Cardiac septum (tissue), 1 donor: ENCODE measurements around the gene ZNF768. TPM values are rescaled to one million over a fixed set of nuclear protein-coding genes. Genes with fewer than 3 reads are reported as not detected.

Experiments used
- DNase-seq: peaks from one replicate; pipeline ENCODE4 v3.0.0-alpha.2; 2020; ENCODE audit warnings: low spot score
- intact Hi-C: fragments of 100-400 bp; cut with DNase I; formaldehyde crosslinking; loops from one replicate; pipeline ENCODE4 v1.14.0; 2022
- total RNA-seq: library from RNA; stranded (reverse); fragmentation: NEBNext Ultra II Directional; extraction: Animal tissue kit (Norgen Biotek cat#: 25700); gene quantifications from one replicate; pipeline ENCODE4 v1.2.1, GENCODE V29; 2021
- donor health status: DM: no; HTN: no; CAD: no.

The ZNF768 gene
- total RNA-seq, 1 donor from 2014 or later = 49.8 TPM

DNA sequence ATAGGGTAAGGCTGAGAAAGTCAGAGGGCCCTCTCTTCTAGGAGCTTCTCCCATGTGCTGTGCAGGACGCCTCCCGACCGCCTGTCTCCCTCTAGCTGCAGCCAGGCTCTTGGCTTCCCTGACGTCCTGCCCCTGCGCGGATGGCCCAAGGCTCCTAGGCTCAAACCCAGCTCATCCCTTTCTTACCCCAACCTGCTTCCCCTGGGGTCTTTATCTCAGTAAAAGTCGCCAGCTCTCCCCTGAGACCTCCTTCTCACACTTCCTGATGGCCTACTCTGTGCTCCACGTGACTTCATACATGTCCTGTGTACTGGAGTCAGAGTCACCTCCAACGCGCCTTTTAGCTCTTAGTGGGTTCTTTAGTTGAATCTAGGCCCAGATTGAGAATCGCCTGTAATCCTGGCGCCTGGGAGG, 9.4 kb upstream of the ZNF768 start:
- DNase-seq = no peak
- intact Hi-C loops = loop anchor here (1.0 to 2.0 kb wide), 2 partner anchors 23 to 49 kb away; partner anchors contain the start of genes ZNF764 and ZNF785

DNA sequence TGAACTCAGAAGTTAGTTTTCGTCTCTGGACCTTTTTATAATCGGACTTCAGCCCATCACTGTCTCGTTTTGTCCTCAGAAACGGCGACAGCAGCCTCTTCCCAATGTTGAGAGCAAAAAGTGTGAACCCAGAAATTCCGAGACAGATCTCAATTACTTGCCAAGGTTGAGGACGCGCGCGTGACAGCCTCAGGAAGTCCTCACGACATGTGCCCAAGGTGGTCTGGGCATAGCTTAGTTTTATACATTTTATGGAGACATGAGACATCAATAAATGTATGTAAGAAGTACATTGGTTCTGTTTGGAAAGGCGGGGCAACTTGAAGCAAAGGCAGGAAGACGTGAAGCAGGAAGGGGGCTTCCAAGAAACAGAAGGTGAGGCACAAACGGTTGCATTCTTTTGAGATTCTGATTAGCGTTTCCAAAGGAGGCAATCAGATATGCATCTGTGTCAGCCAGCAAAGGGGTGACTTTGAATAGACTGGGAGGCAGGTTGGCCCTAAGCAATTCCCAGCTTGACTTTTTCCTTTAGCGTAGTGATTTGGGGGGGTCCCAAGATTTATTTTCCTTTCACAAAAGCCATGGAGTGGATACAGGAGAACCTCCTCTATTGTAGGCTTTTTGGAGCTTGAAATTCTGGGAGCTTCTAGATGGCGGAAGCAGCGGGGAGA, 8.9 kb upstream of the ZNF768 start:
- intact Hi-C loops = loop anchor here (1.0 to 2.0 kb wide), 2 partner anchors 23 to 50 kb away; partner anchors contain the start of genes ZNF764 and ZNF785
- no peak for DNase-seq

DNA sequence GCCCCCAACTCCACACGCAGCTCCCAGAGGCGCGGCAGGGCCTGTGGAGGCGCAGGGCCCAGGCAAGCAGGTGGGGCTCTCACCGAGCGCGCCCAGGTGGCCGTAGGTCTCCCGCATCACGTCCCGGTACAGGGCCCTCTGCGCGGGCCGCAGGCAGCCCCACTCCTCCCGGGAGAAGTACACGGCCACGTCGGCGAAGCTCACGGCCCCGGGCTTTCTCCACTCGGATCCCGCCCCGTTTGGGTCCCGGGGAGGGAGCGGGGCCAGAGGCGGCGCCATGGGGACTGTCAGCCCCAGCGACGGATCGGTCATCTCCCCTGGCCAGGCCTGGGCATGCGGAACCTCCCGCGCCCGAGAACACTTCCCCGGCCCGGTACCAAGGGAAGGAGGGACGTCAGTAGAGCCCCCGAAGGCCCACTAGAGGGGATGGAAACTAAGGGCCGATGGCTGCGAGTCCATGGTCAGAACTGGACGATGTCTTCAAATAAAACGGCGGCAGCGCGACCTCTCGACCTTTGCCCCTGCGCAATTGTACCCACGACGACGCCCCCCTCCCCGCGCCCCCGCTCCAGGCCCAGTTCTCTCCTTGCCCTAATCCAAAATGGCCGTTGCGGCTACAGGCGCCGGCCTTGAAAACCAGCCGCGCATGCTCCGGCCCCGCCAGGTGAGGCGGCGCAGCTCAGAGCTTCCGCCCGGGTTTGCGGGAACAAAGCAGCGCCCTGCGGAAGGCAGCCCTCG, 8.2 kb upstream of the ZNF768 start, which contains the start of gene ZNF747:
TSS of gene ZNF747 (minus strand) at position 491 of the 738 bp plus-strand sequence. CDS start at position 312, 179 bp downstream.
- intact Hi-C loops = loop anchor here (1.0 to 5.0 kb wide), 4 partner anchors 24 to 116 kb away; partner anchors contain the start of genes DCTPP1, PRR14, ZNF764 and ZNF785

DNA sequence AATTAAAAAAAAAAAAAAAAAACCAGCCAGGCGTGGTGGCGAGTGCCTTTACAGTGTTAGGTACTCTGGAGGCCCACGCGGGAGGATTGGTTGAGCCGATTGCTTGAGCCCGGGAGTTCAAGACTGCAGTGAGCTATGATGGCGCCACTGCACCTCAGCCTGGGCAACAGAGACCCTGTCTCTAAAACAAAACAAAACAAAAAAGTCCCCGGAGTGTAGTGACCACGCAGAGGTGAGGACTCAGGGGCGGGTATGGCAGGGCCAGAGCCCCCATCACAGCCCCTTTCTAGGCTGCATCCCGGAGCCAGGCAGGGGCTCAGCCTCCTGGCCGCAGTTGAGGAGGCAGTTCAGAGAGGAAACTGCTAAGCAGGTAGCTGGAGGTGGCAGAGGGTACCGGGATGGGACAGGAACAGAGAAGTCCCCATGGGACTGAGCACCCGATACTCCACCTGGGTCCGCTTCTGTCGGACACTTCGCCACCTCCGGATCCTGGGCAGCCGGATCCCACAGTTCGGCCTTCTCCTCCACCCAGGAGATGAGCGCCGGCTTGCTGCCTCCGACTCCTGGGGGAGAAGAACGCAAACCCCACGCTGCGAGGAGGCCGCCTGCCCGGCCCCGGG, 7.5 kb upstream of the ZNF768 start:
- DNase-seq = no peak
- intact Hi-C loops = loop anchor here (1.0 to 5.0 kb wide), 3 partner anchors 51 to 116 kb away; partner anchors contain the start of genes DCTPP1, PRR14 and ZNF785

More for the DNA sequence above, 8.2 kb upstream of the ZNF768 start, which contains the start of gene ZNF747:
- peak; percentile 97 for DNase-seq

DNA sequence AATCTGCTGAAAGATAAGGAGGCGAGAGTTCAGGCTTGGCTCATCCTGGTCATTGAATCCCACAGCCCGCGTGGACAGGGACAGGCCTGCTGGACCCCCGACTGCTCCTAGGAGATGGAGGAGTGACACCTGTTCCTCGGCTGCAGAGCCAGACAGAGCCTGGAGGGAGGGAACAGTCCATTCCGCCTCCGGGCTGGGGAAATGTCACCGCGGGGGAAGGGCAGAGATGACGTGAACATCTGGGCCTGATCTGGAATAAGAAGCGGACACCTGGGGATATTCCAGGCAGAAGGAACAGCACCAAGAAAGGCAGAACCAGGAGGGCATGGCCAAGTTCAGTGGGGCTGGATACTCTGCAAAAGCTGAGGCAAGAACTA, 6.8 kb upstream of the ZNF768 start:
- intact Hi-C loops = loop anchor here (5.0 kb wide), 1 partner anchor 101 kb away; the partner anchor contains the start of gene DCTPP1
- no peak for DNase-seq

DNA sequence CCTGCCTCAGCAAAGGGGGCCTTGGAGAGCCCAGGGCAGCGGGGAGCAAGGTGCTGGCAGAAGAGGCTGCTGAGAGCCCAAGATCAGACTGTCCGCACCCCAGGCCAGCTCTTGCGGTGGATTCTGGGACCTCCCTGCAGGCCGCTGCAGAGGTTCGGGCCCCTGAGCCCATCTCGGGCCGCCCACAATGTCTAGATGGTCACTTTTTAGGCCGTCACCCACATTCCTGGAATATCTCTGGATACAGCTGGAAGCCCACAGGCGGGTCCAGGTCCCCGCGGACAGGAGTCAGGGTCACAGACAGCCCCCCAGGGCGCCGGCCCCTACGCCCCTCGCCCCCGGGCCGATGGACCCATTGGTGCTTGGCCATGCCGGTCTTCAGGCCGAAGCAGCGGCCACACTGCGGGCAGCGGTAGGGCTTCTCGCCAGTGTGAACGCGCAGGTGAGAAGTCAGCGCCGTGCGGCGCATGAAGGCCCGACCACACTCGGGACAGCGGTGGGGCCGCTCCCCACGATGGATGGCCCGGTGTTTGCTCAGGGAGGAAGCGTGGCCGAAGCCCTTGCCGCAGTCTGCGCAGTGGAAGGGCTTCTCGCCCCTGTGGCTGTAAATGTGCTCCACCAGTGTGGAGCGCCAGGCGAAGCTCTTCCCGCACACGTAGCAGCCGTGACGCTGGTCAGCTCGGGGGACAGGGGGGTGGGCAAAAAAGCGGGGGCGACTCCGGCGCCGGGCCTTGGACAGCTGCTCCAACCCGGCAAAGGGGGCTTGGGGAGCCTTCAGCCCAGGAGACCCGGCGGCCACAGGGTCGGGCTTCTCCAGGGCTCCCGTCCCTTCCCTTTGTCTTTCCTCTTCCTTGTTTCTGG, 6.1 kb upstream of the ZNF768 start:
- DNase-seq = no peak
- intact Hi-C loops = loop anchor here (5.0 kb wide), 1 partner anchor 100 kb away; the partner anchor contains the start of gene DCTPP1

DNA sequence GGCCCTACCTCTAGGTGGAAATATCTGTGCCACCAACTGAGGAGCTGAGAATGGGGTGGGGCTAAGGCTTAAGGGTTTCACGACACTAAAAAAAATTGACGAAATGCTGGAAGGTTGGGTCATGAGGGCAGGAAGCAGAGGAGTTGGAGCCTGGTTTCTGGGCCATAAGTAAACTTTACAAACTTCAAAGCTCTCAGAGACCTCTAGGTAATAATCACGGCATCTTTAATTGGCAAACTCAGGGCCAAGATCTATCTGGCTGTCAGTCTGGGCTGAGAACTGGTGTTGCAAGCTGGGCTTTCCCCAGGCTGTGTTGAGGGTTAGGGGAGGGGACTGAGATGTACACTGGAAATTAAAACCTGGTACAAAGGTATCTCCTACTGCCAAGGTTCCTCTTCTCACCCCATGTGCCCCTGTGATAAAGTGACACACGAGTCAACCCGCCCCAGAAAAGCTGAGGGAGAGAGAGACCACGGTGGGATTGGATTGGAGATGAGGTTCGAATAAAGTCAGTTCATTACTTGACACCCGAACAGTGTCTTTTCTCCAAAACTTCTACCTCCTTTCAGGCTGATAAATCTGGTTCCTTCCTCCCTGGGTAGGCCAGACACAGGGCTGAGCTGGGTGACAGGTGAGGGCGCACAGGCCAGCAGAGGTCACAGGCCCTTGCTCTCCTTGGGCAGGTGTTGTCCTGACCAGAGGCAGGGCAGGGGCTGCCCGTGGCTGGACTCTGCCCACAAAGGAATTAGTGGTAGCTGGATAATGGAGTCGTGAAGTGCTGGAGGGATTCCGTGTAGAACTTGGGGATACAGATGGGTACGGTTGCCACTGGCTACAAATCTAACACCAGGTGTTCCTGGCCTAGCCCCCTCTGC, 4.0 kb upstream of the ZNF768 start:
- no peak for DNase-seq
- intact Hi-C loops = loop anchor here (5.0 kb wide), 1 partner anchor 98 kb away; the partner anchor contains the start of gene DCTPP1

DNA sequence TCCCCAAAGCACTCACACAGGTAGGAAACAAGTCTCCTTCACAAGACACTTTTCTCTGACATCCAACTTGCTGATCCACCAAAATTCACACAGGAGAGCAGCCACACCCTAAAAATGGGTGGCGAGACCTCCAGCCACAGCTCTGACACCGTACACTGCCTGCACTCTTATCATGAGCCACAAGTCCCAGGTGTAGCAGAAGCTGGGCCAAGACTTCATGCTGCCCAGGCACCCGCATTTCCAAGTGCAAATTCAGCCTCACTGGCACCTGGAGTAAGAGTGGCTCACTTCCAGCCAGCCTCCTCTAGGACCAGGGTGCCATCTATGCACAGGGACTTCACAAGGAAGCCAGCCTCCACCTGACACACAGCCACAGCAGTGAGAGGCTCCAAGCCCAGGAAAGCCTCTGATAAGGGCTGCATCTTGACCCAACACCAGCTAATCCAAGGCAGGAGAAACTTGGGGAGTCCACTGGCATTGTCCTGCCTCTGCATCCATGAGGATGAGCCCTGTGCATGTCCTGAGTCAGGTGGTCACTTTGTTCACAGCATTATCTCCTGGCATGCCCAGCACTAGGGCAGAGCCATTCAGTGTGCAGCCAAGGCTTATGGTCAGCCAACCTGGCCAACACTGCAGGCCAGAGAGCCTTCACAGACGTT, 2.6 kb upstream of the ZNF768 start:
- no peak for DNase-seq
- intact Hi-C loops = loop anchor here (5.0 kb wide), 1 partner anchor 82 kb away; the partner anchor contains the start of gene SEPHS2

DNA sequence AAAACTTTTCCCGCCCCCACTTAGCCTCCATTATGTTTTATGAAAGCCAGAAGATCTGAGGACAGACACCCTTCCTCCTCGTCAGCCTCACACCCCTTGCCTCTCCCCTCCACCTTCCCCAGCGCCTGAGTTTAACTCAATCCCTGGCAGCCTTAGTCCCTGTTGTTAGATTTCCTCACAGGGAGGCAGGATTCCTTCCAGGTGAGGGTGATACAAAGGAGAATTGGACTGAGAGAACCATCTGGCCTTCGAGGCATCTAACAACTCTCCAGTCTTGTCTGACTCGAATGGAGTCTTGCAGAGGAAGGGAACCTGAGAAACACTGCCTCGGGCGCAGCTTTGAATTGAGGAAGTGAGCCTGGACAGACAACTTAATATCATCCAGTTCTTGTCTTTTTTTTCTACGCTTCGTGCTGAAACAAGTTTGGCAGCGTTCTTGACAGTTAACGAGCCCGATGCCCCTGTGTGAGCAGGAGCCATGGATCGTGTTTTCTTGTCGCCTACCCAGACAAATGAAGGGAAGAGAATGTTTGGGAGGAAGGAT, 1.3 kb upstream of the ZNF768 start:
- intact Hi-C loops = loop anchor here (5.0 kb wide), 1 partner anchor 80 kb away; the partner anchor contains the start of gene SEPHS2
- DNase-seq = no peak

DNA sequence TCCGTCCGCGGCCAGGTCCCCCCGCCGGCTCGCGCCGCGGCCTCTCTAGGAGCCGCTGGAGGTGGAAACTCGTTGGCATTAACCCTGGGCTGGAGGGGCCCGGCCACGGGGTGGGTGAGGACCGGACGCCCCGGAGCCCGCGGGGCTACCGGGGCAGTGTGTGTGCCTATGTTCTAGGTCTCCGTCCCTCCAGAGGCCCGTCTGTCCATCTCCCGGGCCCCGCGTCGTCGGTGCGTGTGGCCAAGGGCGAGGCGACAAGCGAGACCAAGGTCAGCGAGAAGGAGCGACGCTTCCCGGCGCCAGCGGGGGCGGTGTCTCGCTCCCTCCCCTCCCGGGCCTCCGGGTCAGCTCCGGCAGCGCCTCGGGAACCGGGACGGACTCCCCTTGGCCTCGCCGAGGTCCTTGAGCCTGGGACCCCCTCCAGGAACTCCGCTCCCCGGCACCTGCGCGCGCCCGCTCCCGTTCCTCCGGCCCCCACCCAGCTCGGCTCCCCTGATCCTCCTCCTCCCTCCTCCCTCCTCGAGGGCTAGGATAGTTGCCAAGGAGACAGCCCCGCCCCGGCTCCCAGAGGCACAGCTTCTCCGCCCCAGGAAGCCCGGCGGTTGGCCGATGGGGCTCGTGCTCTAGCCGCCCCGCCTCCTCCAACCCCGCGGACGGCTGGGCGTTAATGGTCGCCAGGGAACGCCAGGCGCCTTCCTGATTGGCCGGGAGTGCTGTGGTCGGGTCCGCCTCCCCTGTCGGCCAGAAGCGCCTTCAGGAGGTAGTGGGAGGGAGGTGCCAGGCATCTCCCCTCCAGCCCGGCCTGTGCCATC, 663 bp upstream of the ZNF768 start:
- peak; percentile 100 for DNase-seq
- intact Hi-C loops = loop anchor here (5.0 kb wide), 1 partner anchor 80 kb away; the partner anchor contains the start of gene SEPHS2

DNA sequence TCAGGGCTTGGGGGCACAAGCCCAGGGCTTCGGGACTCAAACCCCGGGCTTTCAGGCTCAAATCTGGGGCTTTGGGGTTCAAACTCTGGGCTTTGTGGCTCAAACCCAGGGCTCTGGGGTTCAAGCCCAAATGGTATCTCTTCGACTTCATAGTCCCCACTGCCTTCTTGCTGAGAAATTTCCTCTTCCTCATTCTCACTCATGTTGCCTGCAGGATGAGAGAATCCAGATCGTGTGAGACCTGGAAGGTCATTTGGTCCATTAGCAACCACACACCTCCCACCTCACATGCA, 576 bp downstream of the ZNF768 start:
- intact Hi-C loops = loop anchor here (5.0 kb wide), 1 partner anchor 78 kb away; the partner anchor contains the start of gene SEPHS2

DNA sequence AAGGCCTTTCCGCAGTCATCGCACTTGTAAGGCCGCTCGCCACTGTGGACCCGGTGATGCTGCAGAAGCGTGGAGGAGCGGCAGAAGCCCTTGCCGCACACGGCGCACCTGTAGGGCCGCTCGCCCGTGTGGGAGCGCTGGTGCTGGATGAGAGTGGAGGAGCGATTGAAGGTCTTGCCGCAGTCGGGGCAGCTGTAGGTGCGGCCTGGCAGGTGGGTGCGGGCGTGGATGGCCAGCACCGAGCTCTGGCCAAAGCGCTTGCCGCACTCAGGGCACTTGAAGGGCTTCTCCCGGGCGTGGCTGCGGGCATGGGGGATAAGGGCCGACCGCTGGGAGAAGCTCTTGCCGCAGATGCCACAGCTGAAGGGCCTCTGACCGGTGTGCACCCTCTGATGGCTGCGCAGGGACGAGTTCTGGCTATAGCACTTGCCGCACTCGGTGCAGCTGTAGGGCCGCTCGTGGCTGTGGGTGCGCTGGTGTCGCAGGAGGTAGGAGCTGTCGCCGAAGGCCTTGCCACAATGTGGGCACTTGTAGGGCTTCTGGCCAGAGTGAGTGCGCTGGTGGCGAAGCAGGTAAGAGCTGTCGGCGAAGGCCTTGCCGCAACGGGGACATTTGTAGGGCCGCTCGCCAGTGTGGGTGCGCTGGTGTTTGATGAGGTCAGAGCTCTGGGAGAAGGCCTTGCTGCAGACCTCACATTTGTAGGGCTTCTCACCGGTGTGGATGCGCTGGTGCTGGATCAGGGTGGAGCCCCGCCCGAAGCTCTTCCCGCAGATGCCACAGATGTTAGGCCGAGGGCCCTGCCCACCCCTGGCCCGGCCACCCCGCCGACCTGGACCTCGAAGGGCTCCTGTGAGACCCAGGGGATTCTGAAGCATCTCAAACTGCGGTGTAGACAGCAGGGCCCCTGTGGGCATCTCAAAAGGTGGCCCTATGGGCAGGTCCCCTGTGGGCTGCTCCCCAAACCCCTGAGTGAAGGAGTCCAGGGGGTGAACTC, 1.5 kb downstream of the ZNF768 start:
- intact Hi-C loops = loop anchor here (5.0 kb wide), 1 partner anchor 78 kb away; the partner anchor contains the start of gene SEPHS2
- no peak for DNase-seq

More for the DNA sequence above, 576 bp downstream of the ZNF768 start:
- no peak for DNase-seq

DNA sequence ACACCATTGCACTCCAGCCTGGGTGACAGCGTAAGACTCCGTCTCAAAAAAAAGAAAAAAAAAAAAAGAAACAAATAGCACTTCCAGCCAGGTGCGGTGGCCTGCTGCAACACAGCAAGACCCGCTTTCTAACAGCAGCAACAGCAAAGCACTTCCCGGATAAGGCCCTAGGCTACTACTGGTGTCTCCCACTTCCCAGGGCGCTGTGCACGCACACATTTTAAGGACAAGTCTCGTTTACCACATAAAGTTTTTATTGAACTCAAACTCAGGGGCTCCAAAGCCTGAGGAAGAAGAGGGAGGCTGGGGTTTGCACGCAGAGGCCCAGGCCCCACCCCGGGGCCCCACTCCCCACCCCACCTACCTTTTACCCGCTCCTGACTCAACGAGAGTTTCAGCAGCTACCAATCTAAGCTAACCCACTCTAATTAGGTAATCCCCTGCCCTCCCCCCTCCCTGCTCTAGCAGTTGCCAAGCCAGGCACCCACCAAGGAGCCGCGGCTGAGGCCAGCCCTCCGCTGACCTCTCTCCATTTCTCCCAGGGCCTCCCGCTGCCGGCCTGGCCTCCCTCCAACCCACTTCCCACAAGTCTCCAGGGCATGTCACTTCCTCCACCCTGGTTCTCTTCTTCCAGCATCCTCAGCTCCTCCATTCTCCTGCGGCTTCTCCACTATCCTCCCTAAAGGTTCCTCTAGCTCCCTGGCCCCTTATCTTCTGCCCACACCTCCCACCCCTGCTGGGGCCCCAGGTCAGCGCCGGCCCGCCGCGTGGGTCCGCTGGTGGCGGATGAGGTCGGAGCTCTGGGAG, 2.4 kb downstream of the ZNF768 start:
- intact Hi-C loops = no loop called here
- DNase-seq = no peak
